Measurements from ENCODE around the gene RNF114.

The RNF114 gene

DNA sequence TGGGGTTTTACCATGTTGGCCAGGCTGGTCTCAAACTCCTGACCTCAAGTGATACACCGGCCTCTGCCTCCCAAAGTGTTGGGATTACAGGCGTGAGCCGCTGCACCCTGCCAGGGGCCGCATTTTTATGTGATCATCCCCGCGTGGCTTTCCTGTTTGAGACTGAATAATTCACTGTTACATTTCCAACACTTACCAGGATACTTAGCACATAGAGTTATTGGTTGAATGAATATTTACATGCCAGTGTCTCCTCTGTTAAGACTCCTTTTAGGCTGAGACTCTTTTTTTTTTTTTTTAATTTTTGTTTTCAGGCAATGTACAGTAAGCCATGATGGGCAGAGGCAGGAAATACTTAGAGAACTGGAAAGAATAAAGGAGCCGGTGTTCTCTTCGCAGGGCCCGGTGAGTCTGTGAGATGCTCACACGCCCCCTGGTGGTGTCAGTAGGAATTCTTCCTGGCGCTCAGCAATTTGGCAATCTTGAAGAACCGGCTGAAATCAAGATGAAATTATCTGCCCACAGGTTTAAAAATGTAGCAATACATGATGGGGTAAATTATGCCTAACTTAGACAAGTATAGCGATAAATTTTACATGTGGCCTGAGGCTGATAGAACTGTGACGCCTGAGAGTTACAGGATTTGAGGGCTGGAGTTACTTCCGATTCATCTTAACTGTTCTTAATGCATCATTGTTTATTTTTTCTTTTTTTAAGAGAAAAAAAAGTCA, 7.6 kb upstream of the RNF114 start:
- intact Hi-C loops (cut with micrococcal nuclease), result no loop called here
- Mint-ChIP-seq H3K27ac (no peak overlapping the region), H3K9me3 (no peaks in the 10 kb centered on the region), H3K4me1 (ENCODE audit: low read depth) (peaks cover 8% of the 10 kb centered on the region), H3K27me3 (no peaks in the 10 kb centered on the region), H3K36me3 (ENCODE audit: low read depth) (no peaks in the 10 kb centered on the region), H3K4me3 (no peak overlapping the region)

GRCh38 chr20:49929142-49929494, 7.1 kb upstream of the RNF114 start:
- Mint-ChIP-seq H3K4me3 (no peak overlapping the region), H3K4me1 (ENCODE audit: low read depth) (peaks cover 10% of the 10 kb centered on the region), H3K9me3 (no peaks in the 10 kb centered on the region), H3K36me3 (ENCODE audit: low read depth) (no peaks in the 10 kb centered on the region), H3K27ac (no peak overlapping the region), H3K27me3 (no peaks in the 10 kb centered on the region)
- intact Hi-C loops (cut with micrococcal nuclease), result no loop called here

DNA sequence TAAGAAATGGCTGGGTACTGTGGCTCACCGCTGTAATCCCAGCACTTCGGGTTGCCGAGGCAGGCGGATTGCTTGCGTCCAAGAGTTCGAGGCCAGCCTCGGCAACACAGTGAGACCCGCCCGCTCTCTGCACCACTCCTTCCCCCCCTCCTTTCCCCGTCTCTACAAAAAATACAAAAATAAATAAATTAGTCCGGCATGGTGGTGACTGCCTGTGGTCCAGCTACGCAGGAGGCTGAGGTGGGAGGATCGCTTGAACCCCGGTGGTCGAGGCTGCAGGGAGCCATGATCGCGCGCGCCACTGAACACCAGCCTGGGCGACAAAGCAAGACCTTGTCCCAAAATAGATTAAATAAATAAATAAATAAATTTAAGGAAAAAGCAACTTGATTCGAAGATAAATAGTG, 448 bp upstream of the RNF114 start:
- H3K9me3 Mint-ChIP-seq, result no peaks in the 10 kb centered on the region
- peaks cover 58% of the 10 kb centered on the region for H3K4me1 Mint-ChIP-seq (ENCODE audit: low read depth)
- no peaks in the 10 kb centered on the region for H3K27me3 Mint-ChIP-seq
- H3K4me3 Mint-ChIP-seq, result peak overlapping the region; percentile 45
- intact Hi-C loops (cut with micrococcal nuclease), result loop anchor here (2.0 kb wide), 1 partner anchor 21 kb away; the partner anchor contains the start of gene SPATA2
- H3K36me3 Mint-ChIP-seq (ENCODE audit: low read depth), result peaks cover 47% of the 10 kb centered on the region
- peak overlapping the region; percentile 97 for H3K27ac Mint-ChIP-seq

GRCh38 chr20:49937027-49937929, 1.1 kb downstream of the RNF114 start:
- no peaks in the 10 kb centered on the region for H3K27me3 Mint-ChIP-seq
- intact Hi-C loops (cut with micrococcal nuclease), result loop anchor here (2.0 kb wide), 1 partner anchor 22 kb away; the partner anchor contains the start of gene SPATA2
- H3K4me1 Mint-ChIP-seq (ENCODE audit: low read depth), result peaks cover 67% of the 10 kb centered on the region
- H3K4me3 Mint-ChIP-seq, result peak overlapping the region; percentile 95
- H3K27ac Mint-ChIP-seq, result peak overlapping the region; percentile 97
- H3K36me3 Mint-ChIP-seq (ENCODE audit: low read depth), result peaks cover 62% of the 10 kb centered on the region
- no peaks in the 10 kb centered on the region for H3K9me3 Mint-ChIP-seq

DNA sequence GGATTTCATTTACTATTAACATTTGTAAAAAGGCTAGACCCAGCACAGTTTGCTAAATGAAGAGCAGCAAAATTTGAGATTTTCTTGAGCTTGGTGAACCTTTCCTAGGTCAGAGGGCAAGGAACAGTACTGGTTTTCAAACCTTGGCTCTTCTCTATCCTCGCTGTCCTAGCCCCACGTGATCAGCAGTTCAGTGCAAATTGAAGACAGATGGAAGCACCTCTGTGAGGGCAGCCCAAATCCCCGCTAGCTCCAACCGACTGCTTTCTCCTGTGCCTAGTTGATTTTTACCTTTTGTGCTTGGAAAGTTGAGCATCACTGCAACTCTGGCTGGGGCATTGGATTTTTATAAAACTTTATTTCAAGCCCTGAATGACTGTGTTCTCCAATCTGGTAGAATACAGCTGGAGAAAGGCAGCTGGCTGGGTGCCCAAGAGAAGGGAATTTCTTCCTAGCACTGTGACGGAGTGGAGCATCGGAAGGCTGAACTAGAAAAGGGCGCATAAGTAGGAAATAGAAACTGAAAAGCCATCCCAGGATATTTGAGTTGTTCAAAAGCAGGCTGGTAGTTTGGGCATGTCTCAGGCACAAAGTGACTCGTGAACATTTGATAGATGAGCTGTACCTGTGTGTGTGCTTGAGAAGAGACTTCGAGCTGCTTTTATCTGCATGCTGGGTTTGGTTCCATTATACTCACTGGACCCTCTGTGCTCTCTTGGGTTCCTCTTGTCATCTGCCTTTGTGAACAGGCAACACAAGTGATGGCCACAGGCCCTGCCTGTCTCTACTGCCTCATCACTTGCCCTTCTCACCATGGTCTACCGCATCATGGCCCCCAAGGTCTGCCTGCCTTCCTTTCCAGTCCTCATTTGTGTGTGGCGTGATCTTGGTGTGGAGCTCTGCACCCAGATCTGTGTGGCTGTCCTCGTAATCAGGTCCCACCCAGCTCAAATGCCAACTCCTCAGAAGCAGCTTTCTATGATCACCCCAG, 2.3 kb downstream of the RNF114 start:
- intact Hi-C loops (cut with micrococcal nuclease), result no loop called here
- peaks cover 74% of the 10 kb centered on the region for H3K36me3 Mint-ChIP-seq (ENCODE audit: low read depth)
- no peaks in the 10 kb centered on the region for H3K27me3 Mint-ChIP-seq
- peaks cover 67% of the 10 kb centered on the region for H3K4me1 Mint-ChIP-seq (ENCODE audit: low read depth)
- H3K27ac Mint-ChIP-seq, result peak overlapping the region; percentile 97
- H3K9me3 Mint-ChIP-seq, result no peaks in the 10 kb centered on the region
- peak overlapping the region; percentile 95 for H3K4me3 Mint-ChIP-seq

DNA sequence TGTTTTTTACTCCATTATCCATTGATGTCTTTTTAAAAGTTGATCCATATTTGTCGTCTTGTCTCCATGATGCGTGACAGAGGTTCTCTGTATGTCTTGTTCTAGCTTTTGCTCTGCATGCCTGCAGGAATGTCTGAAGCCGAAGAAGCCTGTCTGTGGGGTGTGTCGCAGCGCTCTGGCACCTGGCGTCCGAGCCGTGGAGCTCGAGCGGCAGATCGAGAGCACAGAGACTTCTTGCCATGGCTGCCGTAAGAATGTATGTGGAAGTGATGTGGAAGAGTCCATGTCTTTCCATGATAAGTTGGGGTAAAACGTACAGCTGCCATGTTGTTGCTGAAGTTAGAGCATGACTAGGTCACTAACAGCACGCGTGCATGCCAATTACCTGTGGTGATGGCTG, 5.3 kb downstream of the RNF114 start:
- Mint-ChIP-seq H3K27ac (no peak overlapping the region), H3K4me3 (no peak overlapping the region), H3K36me3 (ENCODE audit: low read depth) (peaks cover 99% of the 10 kb centered on the region), H3K4me1 (ENCODE audit: low read depth) (peaks cover 46% of the 10 kb centered on the region), H3K27me3 (no peaks in the 10 kb centered on the region), H3K9me3 (no peaks in the 10 kb centered on the region)
- intact Hi-C loops (cut with micrococcal nuclease), result no loop called here

- Mint-ChIP-seq H3K9me3 (no peaks in the 10 kb centered on the region), H3K4me1 (ENCODE audit: low read depth) (peaks cover 41% of the 10 kb centered on the region), H3K27ac (no peak overlapping the region), H3K4me3 (no peak overlapping the region), H3K27me3 (no peaks in the 10 kb centered on the region), H3K36me3 (ENCODE audit: low read depth) (peaks cover 99% of the 10 kb centered on the region)
- intact Hi-C loops (cut with micrococcal nuclease), result no loop called here
Measured at GRCh38 chr20:49942303-49942702, 6.1 kb downstream of the RNF114 start.

GRCh38 chr20:49942942-49943341, 6.7 kb downstream of the RNF114 start:
- Mint-ChIP-seq H3K27me3 (no peaks in the 10 kb centered on the region), H3K36me3 (ENCODE audit: low read depth) (peaks cover 99% of the 10 kb centered on the region), H3K4me1 (ENCODE audit: low read depth) (peaks cover 41% of the 10 kb centered on the region), H3K4me3 (no peak overlapping the region), H3K9me3 (no peaks in the 10 kb centered on the region), H3K27ac (no peak overlapping the region)
- intact Hi-C loops (cut with micrococcal nuclease), result no loop called here

DNA sequence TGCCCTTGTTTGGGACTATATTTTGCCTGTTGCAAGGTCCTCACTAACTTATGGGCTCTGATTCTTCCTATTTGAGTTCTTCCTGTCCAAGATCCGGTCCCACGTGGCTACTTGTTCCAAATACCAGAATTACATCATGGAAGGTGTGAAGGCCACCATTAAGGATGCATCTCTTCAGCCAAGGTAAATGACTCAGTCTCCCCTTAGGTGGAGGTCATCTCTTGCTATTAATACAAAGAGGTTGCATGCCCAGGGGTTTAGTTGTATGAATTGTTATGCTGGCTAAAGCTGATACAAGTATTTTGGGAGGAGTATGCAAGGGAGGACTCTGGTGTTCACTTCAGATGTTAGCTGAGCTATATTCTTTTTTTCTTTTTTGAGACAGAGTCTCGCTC, 9.1 kb downstream of the RNF114 start:
- Mint-ChIP-seq H3K27me3 (no peaks in the 10 kb centered on the region), H3K4me1 (ENCODE audit: low read depth) (peaks cover 36% of the 10 kb centered on the region), H3K9me3 (no peaks in the 10 kb centered on the region), H3K27ac (no peak overlapping the region), H3K4me3 (no peak overlapping the region), H3K36me3 (ENCODE audit: low read depth) (peaks cover 99% of the 10 kb centered on the region)
- intact Hi-C loops (cut with micrococcal nuclease), result no loop called here

DNA sequence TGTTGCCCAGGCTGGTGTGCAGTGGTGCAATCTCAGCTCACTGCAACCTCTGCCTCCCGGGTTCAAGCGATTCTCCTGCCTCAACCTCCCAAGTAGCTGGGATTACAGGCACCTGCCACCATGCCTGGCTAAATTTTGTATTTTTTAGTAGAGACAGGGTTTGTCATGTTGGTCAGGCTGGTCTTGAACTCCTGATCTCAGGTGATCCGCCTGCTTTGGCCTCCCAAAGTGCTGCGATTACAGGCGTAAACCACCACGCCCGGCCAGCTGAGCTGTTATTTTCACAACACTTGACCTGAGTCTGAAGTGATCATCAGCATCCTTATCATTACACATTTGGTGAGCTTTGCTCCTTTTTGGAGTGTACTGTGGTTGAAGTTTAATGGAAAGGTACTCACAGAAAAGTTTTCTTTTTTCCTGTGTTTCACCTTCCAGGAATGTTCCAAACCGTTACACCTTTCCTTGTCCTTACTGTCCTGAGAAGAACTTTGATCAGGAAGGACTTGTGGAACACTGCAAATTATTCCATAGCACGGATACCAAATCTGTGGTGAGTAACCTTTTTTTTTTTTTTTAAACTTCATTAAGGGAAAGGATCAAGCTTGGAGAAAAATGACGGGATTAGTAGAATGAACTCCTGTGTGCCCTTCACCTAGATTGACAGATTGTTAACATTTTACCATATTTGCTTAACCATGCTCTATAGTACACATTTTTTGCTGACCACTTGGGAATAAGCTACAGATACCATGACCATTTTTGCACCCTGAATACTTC, 9.7 kb downstream of the RNF114 start:
- Mint-ChIP-seq H3K9me3 (no peaks in the 10 kb centered on the region), H3K4me3 (no peak overlapping the region), H3K36me3 (ENCODE audit: low read depth) (peaks cover 99% of the 10 kb centered on the region), H3K4me1 (ENCODE audit: low read depth) (peaks cover 31% of the 10 kb centered on the region), H3K27ac (no peak overlapping the region), H3K27me3 (no peaks in the 10 kb centered on the region)
- intact Hi-C loops (cut with micrococcal nuclease), result no loop called here

DNA sequence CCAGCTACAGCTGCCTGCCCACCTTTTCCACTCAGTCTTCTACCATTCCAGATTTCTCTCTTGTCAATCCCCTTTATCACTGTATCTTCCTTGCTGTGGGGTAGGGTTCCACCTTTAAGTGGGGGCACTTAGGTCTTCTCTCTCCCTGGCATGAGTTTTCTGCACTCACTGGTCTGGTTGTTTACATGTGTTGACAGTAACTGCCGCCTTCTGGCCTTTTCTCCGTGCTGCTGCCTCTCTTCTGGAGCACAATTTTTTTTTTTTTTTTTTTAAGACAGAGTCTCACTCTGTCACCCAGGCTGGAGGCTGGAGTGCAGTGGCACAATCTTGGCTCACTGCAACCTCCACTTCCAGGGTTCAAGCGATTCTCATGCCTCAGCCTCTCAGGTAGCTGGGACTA, 12.0 kb downstream of the RNF114 start:
- no peak overlapping the region for H3K4me3 Mint-ChIP-seq
- intact Hi-C loops (cut with micrococcal nuclease), result no loop called here
- H3K27me3 Mint-ChIP-seq, result no peaks in the 10 kb centered on the region
- no peak overlapping the region for H3K27ac Mint-ChIP-seq
- H3K36me3 Mint-ChIP-seq (ENCODE audit: low read depth), result peaks cover 99% of the 10 kb centered on the region
- H3K9me3 Mint-ChIP-seq, result no peaks in the 10 kb centered on the region
- peaks cover 31% of the 10 kb centered on the region for H3K4me1 Mint-ChIP-seq (ENCODE audit: low read depth)

DNA sequence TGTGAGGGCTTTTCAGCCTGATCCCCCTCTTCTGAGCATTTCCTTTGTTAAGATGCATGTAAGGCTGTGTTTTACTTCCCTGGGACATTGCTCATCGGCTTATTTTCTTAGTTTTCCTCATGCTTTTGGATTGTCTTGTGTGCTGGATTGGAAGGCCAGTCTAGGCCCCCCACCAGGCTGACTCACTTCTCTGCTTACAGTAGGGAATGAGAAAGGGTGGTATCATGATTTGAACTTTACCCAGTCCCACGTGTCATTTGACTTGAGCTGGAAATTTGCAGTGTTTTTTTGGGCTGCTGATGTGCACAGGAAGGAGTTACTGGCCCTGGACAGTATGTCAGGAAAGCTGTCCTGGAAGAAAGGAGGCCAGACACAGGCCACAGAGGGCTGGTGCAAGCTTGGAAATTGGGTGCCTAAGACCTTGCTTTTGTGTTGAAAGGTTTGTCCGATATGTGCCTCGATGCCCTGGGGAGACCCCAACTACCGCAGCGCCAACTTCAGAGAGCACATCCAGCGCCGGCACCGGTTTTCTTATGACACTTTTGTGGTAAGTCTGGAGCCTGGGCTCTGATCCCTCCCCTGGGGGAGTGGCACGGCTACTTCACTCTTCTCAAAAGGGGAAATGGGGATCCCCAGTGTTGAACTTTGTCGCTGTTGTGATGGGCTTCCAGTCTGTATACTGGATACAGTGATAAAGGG, 12.8 kb downstream of the RNF114 start:
- H3K36me3 Mint-ChIP-seq (ENCODE audit: low read depth), result peaks cover 97% of the 10 kb centered on the region
- peaks cover 31% of the 10 kb centered on the region for H3K4me1 Mint-ChIP-seq (ENCODE audit: low read depth)
- H3K4me3 Mint-ChIP-seq, result no peak overlapping the region
- H3K9me3 Mint-ChIP-seq, result no peaks in the 10 kb centered on the region
- intact Hi-C loops (cut with micrococcal nuclease), result no loop called here
- H3K27ac Mint-ChIP-seq, result no peak overlapping the region
- no peaks in the 10 kb centered on the region for H3K27me3 Mint-ChIP-seq

Data from dendritic cell treated with granulocyte-macrophage colony-stimulating factor and Interleukin-4, amounts not matched to agents 40 ng/mL and 50 ng/mL, for 4 days (primary cell).